Sciatic nerve (tissue), 2 donors: Measurements from ENCODE around the gene ATXN7L1. TPM values are rescaled to one million over a fixed set of nuclear protein-coding genes. Genes with fewer than 3 reads are reported as not detected.

Experiments
- ATAC-seq: fragments of 200-7000 bp; cut with Tn5 transposase; one replicate; pipeline ENCODE4 v1.9.1; 2020; ENCODE audit warnings: mild to moderate bottlenecking, moderate library complexity
- DNase-seq: peaks from one replicate; pipeline ENCODE4 v3.0.0-alpha.2; 2020; ENCODE audit warnings: low spot score
- intact Hi-C: fragments of 100-400 bp; cut with DNase I; formaldehyde crosslinking; loops from one replicate; pipeline ENCODE4 v1.14.2; 2022
- total RNA-seq: library from RNA; stranded (reverse); fragmentation: NEBNext Ultra II Directional; extraction: Animal tissue kit (Norgen Biotek cat#: 25700); gene quantifications from one replicate; pipeline ENCODE4 v1.2.1, GENCODE V29; 2021
- donor health status: DM: no; HTN: no; CAD: no.
- donor health status: DM: no; HTN: no; CAD: no.

Gene ATXN7L1
- total RNA-seq, 1 donor from 2014 or later: 22.3 TPM

- ATAC-seq (no peak), DNase-seq (no peak)
- intact Hi-C loops: no loop called here
Measured at GRCh38 chr7:105814481-105814880, 61.9 kb downstream of the ATXN7L1 start.

- ATAC-seq (no peak), DNase-seq (no peak)
- intact Hi-C loops: no loop called here
Measured at GRCh38 chr7:105811189-105811847, 65.1 kb downstream of the ATXN7L1 start.

- ATAC-seq (no peak), DNase-seq (no peak)
- intact Hi-C loops: no loop called here
Measured at GRCh38 chr7:105810556-105810955, 65.8 kb downstream of the ATXN7L1 start.

- intact Hi-C loops: no loop called here
- ATAC-seq: peak; percentile 42
- no peak for DNase-seq
Measured at GRCh38 chr7:105808703-105809590, 67.5 kb downstream of the ATXN7L1 start.

GRCh38 chr7:105808209-105808608, 68.2 kb downstream of the ATXN7L1 start:
- DNase-seq: no peak
- no peak for ATAC-seq
- intact Hi-C loops: no loop called here

- DNase-seq: no peak
- intact Hi-C loops: no loop called here
- no peak for ATAC-seq
Measured at GRCh38 chr7:105807448-105807762, 69.0 kb downstream of the ATXN7L1 start.

- no peak for ATAC-seq
- DNase-seq: no peak
- intact Hi-C loops: no loop called here
Measured at GRCh38 chr7:105806592-105807447, 69.6 kb downstream of the ATXN7L1 start.

- DNase-seq: no peak
- intact Hi-C loops: no loop called here
- ATAC-seq: no peak
Measured at GRCh38 chr7:105805447-105806019, 70.9 kb downstream of the ATXN7L1 start.

- intact Hi-C loops: no loop called here
- ATAC-seq (no peak), DNase-seq (no peak)
Measured at GRCh38 chr7:105803429-105803736, 73.0 kb downstream of the ATXN7L1 start.

GRCh38 chr7:105802604-105803428, 73.6 kb downstream of the ATXN7L1 start:
- no peak for ATAC-seq
- intact Hi-C loops: no loop called here
- no peak for DNase-seq

- intact Hi-C loops: no loop called here
- DNase-seq: no peak
- ATAC-seq: no peak
Measured at GRCh38 chr7:105800849-105801534, 75.4 kb downstream of the ATXN7L1 start.

- DNase-seq (no peak), ATAC-seq (no peak)
- intact Hi-C loops: no loop called here
Measured at GRCh38 chr7:105800442-105800841, 76.0 kb downstream of the ATXN7L1 start.

- no peak for DNase-seq
- intact Hi-C loops: no loop called here
- no peak for ATAC-seq
Measured at GRCh38 chr7:105799677-105800076, 76.7 kb downstream of the ATXN7L1 start.

GRCh38 chr7:105799006-105799405, 77.4 kb downstream of the ATXN7L1 start:
- ATAC-seq: no peak
- DNase-seq: no peak
- intact Hi-C loops: no loop called here

- intact Hi-C loops: no loop called here
- DNase-seq: peak; percentile 45
- no peak for ATAC-seq
Measured at GRCh38 chr7:105797652-105798051, 78.7 kb downstream of the ATXN7L1 start.

GRCh38 chr7:105796365-105796764, 80.0 kb downstream of the ATXN7L1 start:
- ATAC-seq (no peak), DNase-seq (no peak)
- intact Hi-C loops: no loop called here

- no peak for ATAC-seq
- DNase-seq: peak; percentile 41
- intact Hi-C loops: no loop called here
Measured at GRCh38 chr7:105794741-105795729, 81.4 kb downstream of the ATXN7L1 start.
